BJ (cell line): ENCODE measurements around the gene KEAP1. TPM values are rescaled to one million over a fixed set of nuclear protein-coding genes. Genes with fewer than 3 reads are reported as not detected.
"Not testable (repeated sequence)": the region's sequence is repeated elsewhere in the genome, so short reads cannot be mapped to it uniquely, and the experiment has no call there.

Experiments used
- CTCF ChIA-PET: fragments of 350-600 bp; formaldehyde crosslinking; extraction: SDS; loops from one replicate; lab custom pipeline; 2021; ENCODE audit warnings: antibody characterized with exemption, inconsistent platforms; lab: Yijun Ruan, JAX
- POLR2A ChIA-PET: fragments of 300-600 bp; sonication (Branson Sonifier 250); formaldehyde crosslinking; extraction: SDS; loops from one replicate; lab custom pipeline; 2021; ENCODE audit warnings: antibody characterized with exemption; lab: Charles Lee
- DNase-seq: peaks from one replicate; pipeline ENCODE4 v3.0.0-alpha.2; 2011; ENCODE audit warnings: low read depth
- H3K27me3 ChIP-seq: 2 replicates; pipeline ENCODE4 v1.6.0; 2011; ENCODE audit warnings: low read length; ENCODE audit not compliant: control insufficient read depth, insufficient read depth
- H3K36me3 ChIP-seq: 2 replicates; pipeline ENCODE4 v1.5.1; 2011; ENCODE audit warnings: low read length; ENCODE audit not compliant: control insufficient read depth, insufficient read depth
- H3K4me3 ChIP-seq: 2 replicates; pipeline ENCODE4 v1.5.1; 2011; ENCODE audit warnings: low read depth, mild to moderate bottlenecking, control low read depth, low read length
- CTCF ChIP-seq: IDR thresholded peaks from 2 replicates; pipeline ENCODE4 v1.5.1; 2011; ENCODE audit warnings: low read depth, mild to moderate bottlenecking, control low read depth, inconsistent platforms, low read length, moderate library complexity; ENCODE audit not compliant: insufficient read depth
- polyA plus RNA-seq: library from polyadenylated mRNA; depleted of rRNA; stranded (reverse); fragments of >200 nt; gene quantifications from 2 replicates; pipeline ENCODE4 v1.2.3, GENCODE V29; 2011

Gene KEAP1
- polyA plus RNA-seq, 1 experiment, result 114 TPM

DNA sequence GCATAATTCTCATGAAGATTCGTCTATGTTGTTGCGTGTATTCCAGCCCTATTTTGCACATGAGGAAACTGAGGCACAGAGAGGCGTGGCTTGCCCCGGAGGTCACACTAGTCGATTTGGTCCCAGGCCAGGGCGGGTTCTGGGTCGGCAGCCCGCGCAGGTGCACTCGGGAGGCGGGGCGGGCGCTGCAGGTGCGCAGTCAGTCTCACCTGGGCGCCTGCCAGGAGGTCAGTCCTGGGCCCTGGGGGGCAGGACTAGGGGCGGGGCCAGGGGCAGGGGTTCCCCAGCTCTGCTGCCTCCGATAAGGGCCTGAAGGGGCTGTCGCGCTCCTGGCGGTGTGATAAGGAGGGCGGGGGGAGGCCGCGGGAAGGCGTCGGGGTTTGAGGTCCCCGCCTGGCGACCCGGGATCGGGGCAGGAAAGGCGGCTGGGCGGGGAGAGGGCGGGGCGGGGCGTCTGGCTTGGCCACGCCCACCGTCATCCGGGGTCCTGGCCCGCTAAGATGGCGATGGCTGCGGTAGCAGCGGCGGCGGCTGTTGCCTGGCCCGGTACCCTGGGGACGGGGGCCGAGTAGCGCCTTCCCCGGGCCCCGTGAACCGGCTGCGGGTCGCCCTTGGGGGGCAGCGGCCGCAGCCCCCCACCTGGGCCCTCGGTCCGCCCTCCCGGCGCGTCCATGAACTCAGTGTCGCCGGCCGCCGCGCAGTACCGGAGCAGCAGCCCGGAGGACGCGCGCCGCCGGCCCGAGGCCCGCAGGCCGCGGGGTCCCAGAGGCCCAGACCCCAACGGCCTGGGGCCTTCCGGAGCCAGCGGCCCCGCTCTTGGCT, 40.5 kb upstream of the KEAP1 start, which contains the start of gene ATG4D:
ATG4D (plus strand) TSS at position 485 of the 822 bp plus-strand sequence; CDS start at position 672, 187 bp downstream.
- H3K4me3 ChIP-seq, result peak within 1 kb of the TSS; percentile 89

GRCh38 chr19:10543059-10543419, 39.9 kb upstream of the KEAP1 start:
- ChIA-PET CTCF (interaction anchor here (1.8 to 3.4 kb wide), 6 partner anchors 9 to 59 kb away, joined by 7 to 21 read pairs (median 10); partner anchors contain the start of gene KRI1), POLR2A (no interaction called here)
- no peak for TF ChIP-seq CTCF
- peaks cover 3% of the 10 kb centered on the region for H3K36me3 ChIP-seq
- no peak for DNase-seq
- peaks cover under 1% of the 10 kb centered on the region for H3K27me3 ChIP-seq
- H3K4me3 ChIP-seq, result no peak overlapping the region; the same call in 1 of the 2 replicates

More for the DNA sequence above, 40.5 kb upstream of the KEAP1 start, which contains the start of gene ATG4D:
- POLR2A ChIA-PET, result no interaction called here
- DNase-seq, result no peak
- Histone ChIP-seq H3K27me3 (no peaks in the 10 kb centered on the region), H3K36me3 (peaks cover 4% of the 10 kb centered on the region)
- CTCF ChIA-PET, result interaction anchor here (2.6 to 3.4 kb wide), 3 partner anchors 9 to 23 kb away, joined by 11 to 21 read pairs (median 15); partner anchors contain the start of gene KRI1
- TF ChIP-seq CTCF, result no peak

- H3K27me3 ChIP-seq, H3K4me3 ChIP-seq, DNase-seq, H3K36me3 ChIP-seq, CTCF ChIA-PET, POLR2A ChIA-PET: not testable (repeated sequence)
Measured at GRCh38 chr19:10539016-10539415, 35.9 kb upstream of the KEAP1 start.

GRCh38 chr19:10538204-10538983, 35.2 kb upstream of the KEAP1 start:
- no peaks in the 10 kb centered on the region for H3K36me3 ChIP-seq
- no peak for DNase-seq
- H3K4me3 ChIP-seq, result no peak overlapping the region
- TF ChIP-seq CTCF, result no peak
- CTCF ChIA-PET, result no interaction called here
- POLR2A ChIA-PET, result no interaction called here
- H3K27me3 ChIP-seq, result peaks cover 2% of the 10 kb centered on the region

- POLR2A ChIA-PET, result interaction anchor here (0.6 kb wide), 1 partner anchor 351 kb away, joined by 7 read pairs; no protein-coding TSS in a partner anchor
- H3K4me3 ChIP-seq, result no peak overlapping the region
- no peak for DNase-seq
- no peak for TF ChIP-seq CTCF
- CTCF ChIA-PET, result interaction anchor here (1.4 kb wide), 1 partner anchor 28 kb away, joined by 3 read pairs; no protein-coding TSS in a partner anchor
- H3K27me3 ChIP-seq, result peaks cover 2% of the 10 kb centered on the region
- H3K36me3 ChIP-seq, result no peaks in the 10 kb centered on the region
Measured at GRCh38 chr19:10537668-10538067, 34.5 kb upstream of the KEAP1 start.
